Vagina (tissue), 2 donors: ENCODE results near the gene COL25A1.

Experiments used
- POLR2A ChIP-seq, 2 donors: fragments of 450-650 bp; IDR thresholded peaks; one replicate each; pipeline ENCODE4 v1.6.1; 2017; ENCODE audit warnings: antibody characterized with exemption in 2 of 2, mild to moderate bottlenecking in 2 of 2, moderate library complexity in 2 of 2
- POLR2AphosphoS5 ChIP-seq, 2 donors: sonication (generic); formaldehyde crosslinking; IDR thresholded peaks; one replicate each; pipeline ENCODE4 v1.9.0; 2017; ENCODE audit warnings: antibody characterized with exemption in 2 of 2, mild to moderate bottlenecking in 2 of 2, low read depth in 1 of 2; ENCODE audit not compliant: insufficient read depth in 1 of 2
- TF ChIP-seq, protein P1 (sequence below), 3 experiments: fragments of 450-650 bp in 2 of 3; fragments of 200-600 bp in 1 of 3; sonication (generic) in 1 of 3; IDR thresholded peaks; one replicate each; pipeline ENCODE4 v1.5.1; 2017 to 2019; ENCODE audit warnings: antibody characterized with exemption in 3 of 3, mild to moderate bottlenecking in 2 of 3, moderate library complexity in 2 of 3

DNA sequence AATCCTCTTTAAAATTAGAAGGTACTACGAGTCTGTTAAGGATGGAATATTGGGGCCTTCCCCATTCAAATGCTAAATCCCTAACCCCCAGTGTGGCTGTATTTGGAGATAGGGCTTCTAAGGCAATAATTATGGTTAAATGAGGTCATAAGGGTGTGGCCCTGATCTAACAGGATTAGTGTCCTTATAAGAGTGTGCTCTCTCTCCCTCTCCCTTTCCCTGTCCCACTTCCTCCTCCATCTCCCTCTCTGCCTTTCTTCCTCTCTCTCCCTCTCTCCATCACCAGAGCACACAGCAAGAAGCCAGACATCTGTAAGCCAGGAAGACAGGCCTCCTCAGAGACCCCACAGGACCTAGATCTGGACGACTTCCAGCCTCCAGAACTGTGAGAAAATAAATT, 116.9 kb downstream of the COL25A1 start:
- TF ChIP-seq, protein P1, sequence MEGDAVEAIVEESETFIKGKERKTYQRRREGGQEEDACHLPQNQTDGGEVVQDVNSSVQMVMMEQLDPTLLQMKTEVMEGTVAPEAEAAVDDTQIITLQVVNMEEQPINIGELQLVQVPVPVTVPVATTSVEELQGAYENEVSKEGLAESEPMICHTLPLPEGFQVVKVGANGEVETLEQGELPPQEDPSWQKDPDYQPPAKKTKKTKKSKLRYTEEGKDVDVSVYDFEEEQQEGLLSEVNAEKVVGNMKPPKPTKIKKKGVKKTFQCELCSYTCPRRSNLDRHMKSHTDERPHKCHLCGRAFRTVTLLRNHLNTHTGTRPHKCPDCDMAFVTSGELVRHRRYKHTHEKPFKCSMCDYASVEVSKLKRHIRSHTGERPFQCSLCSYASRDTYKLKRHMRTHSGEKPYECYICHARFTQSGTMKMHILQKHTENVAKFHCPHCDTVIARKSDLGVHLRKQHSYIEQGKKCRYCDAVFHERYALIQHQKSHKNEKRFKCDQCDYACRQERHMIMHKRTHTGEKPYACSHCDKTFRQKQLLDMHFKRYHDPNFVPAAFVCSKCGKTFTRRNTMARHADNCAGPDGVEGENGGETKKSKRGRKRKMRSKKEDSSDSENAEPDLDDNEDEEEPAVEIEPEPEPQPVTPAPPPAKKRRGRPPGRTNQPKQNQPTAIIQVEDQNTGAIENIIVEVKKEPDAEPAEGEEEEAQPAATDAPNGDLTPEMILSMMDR (IDR thresholded peaks at IDR 0.05) = no peak
- no peak for TF ChIP-seq POLR2A (IDR thresholded peaks at IDR 0.05)
- no peak for TF ChIP-seq POLR2AphosphoS5 (IDR thresholded peaks at IDR 0.05; ENCODE audit: insufficient read depth in 1 of 2, low read depth in 1 of 2)
